ENCODE measurements around the gene KIF11. TPM values are rescaled to one million over a fixed set of nuclear protein-coding genes. Genes with fewer than 3 reads are reported as not detected.

Gene KIF11
- total RNA-seq, 1 experiment from 2014 or later = 47.8 TPM

- H3K36me3 ChIP-seq (ENCODE audit: control insufficient read depth, insufficient read depth, low read length) = no peaks in the 10 kb centered on the region
- in situ Hi-C loops (cut with HindIII; ENCODE audit: low pct_unique_long_range_greater_than_20kb, low sequenced_read_pairs) (no loop called here), intact Hi-C loops (cut with micrococcal nuclease; ENCODE audit: unreplicated experiment) (no loop called here)
- POLR2A ChIA-PET = interaction anchor here (0.7 kb wide), 1 partner anchor 89 kb away, joined by 4 read pairs; no protein-coding TSS in a partner anchor
- CTCF ChIA-PET = no interaction called here
- H3K27me3 ChIP-seq (ENCODE audit: control insufficient read depth, insufficient read depth, low read length) = no peaks in the 10 kb centered on the region
- ATAC-seq (no peak), DNase-seq (ENCODE audit: low read depth, low spot score) (no peak)
- H3K4me1 ChIP-seq (ENCODE audit: control insufficient read depth, insufficient read depth, low read length) = no peaks in the 10 kb centered on the region
- TF ChIP-seq, protein P1, sequence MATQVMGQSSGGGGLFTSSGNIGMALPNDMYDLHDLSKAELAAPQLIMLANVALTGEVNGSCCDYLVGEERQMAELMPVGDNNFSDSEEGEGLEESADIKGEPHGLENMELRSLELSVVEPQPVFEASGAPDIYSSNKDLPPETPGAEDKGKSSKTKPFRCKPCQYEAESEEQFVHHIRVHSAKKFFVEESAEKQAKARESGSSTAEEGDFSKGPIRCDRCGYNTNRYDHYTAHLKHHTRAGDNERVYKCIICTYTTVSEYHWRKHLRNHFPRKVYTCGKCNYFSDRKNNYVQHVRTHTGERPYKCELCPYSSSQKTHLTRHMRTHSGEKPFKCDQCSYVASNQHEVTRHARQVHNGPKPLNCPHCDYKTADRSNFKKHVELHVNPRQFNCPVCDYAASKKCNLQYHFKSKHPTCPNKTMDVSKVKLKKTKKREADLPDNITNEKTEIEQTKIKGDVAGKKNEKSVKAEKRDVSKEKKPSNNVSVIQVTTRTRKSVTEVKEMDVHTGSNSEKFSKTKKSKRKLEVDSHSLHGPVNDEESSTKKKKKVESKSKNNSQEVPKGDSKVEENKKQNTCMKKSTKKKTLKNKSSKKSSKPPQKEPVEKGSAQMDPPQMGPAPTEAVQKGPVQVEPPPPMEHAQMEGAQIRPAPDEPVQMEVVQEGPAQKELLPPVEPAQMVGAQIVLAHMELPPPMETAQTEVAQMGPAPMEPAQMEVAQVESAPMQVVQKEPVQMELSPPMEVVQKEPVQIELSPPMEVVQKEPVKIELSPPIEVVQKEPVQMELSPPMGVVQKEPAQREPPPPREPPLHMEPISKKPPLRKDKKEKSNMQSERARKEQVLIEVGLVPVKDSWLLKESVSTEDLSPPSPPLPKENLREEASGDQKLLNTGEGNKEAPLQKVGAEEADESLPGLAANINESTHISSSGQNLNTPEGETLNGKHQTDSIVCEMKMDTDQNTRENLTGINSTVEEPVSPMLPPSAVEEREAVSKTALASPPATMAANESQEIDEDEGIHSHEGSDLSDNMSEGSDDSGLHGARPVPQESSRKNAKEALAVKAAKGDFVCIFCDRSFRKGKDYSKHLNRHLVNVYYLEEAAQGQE (IDR thresholded peaks at IDR 0.05; ENCODE audit: insufficient read depth in 1 of 2, low read depth in 2 of 2, low read length in 1 of 2) = no peak
- TF ChIP-seq SIN3A (IDR thresholded peaks at IDR 0.05; ENCODE audit: borderline replicate concordance, insufficient read depth, low read depth, low read length) (no peak), CTCF (IDR thresholded peaks at IDR 0.05) (no peak), POLR2AphosphoS5 (IDR thresholded peaks at IDR 0.05; ENCODE audit: low read depth, low read length) (no peak), TCF7L2 (IDR thresholded peaks at IDR 0.05; ENCODE audit: low read depth, low read length) (no peak)
- H3K9me3 ChIP-seq (ENCODE audit: control insufficient read depth, insufficient read depth, low read depth, low read length) = no peaks in the 10 kb centered on the region
- BruUV-seq (replicated peaks) = no TSS peak
- no peak overlapping the region for H3K27ac ChIP-seq (ENCODE audit: low read length)
- no peak overlapping the region for H3K4me3 ChIP-seq (ENCODE audit: low read depth in 2 of 2, low read length in 2 of 2)
Measured at GRCh38 chr10:92677708-92678107, 84.8 kb downstream of the KIF11 start.

DNA sequence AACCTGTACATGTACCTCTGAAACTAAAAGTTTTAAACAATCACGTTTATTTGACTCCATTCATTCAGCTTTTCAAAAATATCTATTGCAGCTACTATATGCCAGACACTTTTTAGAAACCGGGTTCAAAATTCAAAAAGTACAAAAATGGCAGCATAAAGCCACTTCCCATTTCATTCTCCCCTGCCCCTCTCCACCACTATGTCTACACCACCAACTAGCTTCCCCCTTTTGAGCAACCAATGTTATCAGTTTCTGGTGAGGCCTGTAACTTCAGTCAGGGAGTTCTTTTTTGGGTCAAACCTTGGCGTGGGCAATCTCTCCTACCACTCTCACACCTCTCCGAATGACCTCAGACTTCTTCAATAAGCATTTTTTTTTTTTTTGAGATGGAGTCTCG is 85.3 kb downstream of the KIF11 start:
- no TSS peak for BruUV-seq (replicated peaks)
- no peak for ATAC-seq
- CTCF ChIA-PET = no interaction called here

More for the DNA sequence above, 85.3 kb downstream of the KIF11 start:
- DNase-seq (ENCODE audit: low read depth, low spot score) = no peak
- POLR2A ChIA-PET = interaction anchor here (0.7 kb wide), 1 partner anchor 88 kb away, joined by 4 read pairs; no protein-coding TSS in a partner anchor
- Histone ChIP-seq H3K27me3 (ENCODE audit: control insufficient read depth, insufficient read depth, low read length) (no peaks in the 10 kb centered on the region), H3K9me3 (ENCODE audit: control insufficient read depth, insufficient read depth, low read depth, low read length) (no peaks in the 10 kb centered on the region), H3K4me1 (ENCODE audit: control insufficient read depth, insufficient read depth, low read length) (no peaks in the 10 kb centered on the region), H3K36me3 (ENCODE audit: control insufficient read depth, insufficient read depth, low read length) (no peaks in the 10 kb centered on the region), H3K27ac (ENCODE audit: low read length) (no peak overlapping the region), H3K4me3 (ENCODE audit: low read depth in 2 of 2, low read length in 2 of 2) (no peak overlapping the region)
- TF ChIP-seq POLR2AphosphoS5 (IDR thresholded peaks at IDR 0.05; ENCODE audit: low read depth, low read length) = no peak
- no peak for TF ChIP-seq SIN3A (IDR thresholded peaks at IDR 0.05; ENCODE audit: borderline replicate concordance, insufficient read depth, low read depth, low read length)
- no peak for TF ChIP-seq TCF7L2 (IDR thresholded peaks at IDR 0.05; ENCODE audit: low read depth, low read length)
- TF ChIP-seq, protein P1 (IDR thresholded peaks at IDR 0.05; ENCODE audit: insufficient read depth in 1 of 2, low read depth in 2 of 2, low read length in 1 of 2) = no peak
- TF ChIP-seq CTCF (IDR thresholded peaks at IDR 0.05) = no peak
- intact Hi-C loops (cut with micrococcal nuclease; ENCODE audit: unreplicated experiment) (no loop called here), in situ Hi-C loops (cut with HindIII; ENCODE audit: low pct_unique_long_range_greater_than_20kb, low sequenced_read_pairs) (no loop called here)
